ENCODE data around the gene GRAMD4.

The GRAMD4 gene

DNA sequence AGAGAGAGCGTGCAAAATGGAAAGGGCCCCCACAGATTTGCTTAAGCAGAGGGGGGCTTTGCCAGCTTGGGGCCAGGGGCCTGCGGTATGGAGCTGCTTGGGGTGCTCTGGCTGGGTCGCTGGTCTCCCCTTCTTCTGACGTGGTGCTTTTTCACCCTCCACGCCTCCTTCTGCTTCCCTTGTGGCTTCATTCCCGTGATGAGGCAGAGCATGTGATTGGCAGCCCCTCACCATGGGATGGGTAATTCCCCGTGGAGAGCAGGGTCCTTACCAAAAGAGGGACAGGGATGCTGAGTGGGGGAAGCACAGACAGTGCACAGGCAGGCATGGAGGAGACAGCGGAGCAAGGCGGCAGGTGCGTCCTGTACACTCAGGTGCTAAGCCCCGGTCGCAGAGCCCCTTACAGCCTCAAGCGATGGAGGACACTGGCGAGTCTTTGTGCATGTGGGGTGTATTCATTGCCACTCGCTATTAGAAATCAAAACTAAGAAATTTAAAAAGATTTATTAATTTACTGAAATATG, 19.9 kb upstream of the GRAMD4 start:
- H3K27me3 Mint-ChIP-seq (ENCODE audit: low read depth), result no peaks in the 10 kb centered on the region
- TF ChIP-seq, protein P1, sequence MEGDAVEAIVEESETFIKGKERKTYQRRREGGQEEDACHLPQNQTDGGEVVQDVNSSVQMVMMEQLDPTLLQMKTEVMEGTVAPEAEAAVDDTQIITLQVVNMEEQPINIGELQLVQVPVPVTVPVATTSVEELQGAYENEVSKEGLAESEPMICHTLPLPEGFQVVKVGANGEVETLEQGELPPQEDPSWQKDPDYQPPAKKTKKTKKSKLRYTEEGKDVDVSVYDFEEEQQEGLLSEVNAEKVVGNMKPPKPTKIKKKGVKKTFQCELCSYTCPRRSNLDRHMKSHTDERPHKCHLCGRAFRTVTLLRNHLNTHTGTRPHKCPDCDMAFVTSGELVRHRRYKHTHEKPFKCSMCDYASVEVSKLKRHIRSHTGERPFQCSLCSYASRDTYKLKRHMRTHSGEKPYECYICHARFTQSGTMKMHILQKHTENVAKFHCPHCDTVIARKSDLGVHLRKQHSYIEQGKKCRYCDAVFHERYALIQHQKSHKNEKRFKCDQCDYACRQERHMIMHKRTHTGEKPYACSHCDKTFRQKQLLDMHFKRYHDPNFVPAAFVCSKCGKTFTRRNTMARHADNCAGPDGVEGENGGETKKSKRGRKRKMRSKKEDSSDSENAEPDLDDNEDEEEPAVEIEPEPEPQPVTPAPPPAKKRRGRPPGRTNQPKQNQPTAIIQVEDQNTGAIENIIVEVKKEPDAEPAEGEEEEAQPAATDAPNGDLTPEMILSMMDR (IDR thresholded peaks at IDR 0.05; ENCODE audit: unreplicated experiment in 3 of 3), result no peak
- H3K36me3 Mint-ChIP-seq (ENCODE audit: low read depth), result peaks cover 5% of the 10 kb centered on the region
- H3K4me3 Mint-ChIP-seq, result no peak overlapping the region
- H3K27ac Mint-ChIP-seq, result no peak overlapping the region
- H3K4me1 Mint-ChIP-seq, result peaks cover 12% of the 10 kb centered on the region
- no peaks in the 10 kb centered on the region for H3K9me3 Mint-ChIP-seq

DNA sequence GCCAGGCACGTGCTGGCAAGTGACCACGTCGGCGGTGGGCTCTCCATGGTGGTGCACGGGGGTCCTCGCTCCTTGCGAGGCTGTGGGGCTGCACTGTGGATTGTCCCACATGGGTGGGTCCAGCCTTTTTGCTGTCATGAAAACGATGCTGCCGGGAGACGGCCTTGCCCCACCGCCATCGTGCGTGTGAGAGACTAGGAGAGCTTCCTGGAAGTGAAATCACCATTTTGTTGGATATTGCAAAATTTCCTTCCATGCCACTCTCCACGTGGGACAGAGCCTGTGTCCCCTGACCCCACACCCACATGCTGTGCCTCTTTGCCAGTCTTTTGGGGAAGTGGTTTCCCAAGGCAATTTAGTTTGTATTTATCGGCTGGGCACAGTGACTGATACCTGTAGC, 18.2 kb upstream of the GRAMD4 start:
- H3K9me3 Mint-ChIP-seq, result no peaks in the 10 kb centered on the region
- H3K27me3 Mint-ChIP-seq (ENCODE audit: low read depth), result no peaks in the 10 kb centered on the region
- TF ChIP-seq, protein P1 (IDR thresholded peaks at IDR 0.05; ENCODE audit: unreplicated experiment in 3 of 3), result no peak
- peaks cover 8% of the 10 kb centered on the region for H3K4me1 Mint-ChIP-seq
- no peak overlapping the region for H3K4me3 Mint-ChIP-seq
- no peak overlapping the region for H3K27ac Mint-ChIP-seq
- H3K36me3 Mint-ChIP-seq (ENCODE audit: low read depth), result peaks cover 5% of the 10 kb centered on the region

DNA sequence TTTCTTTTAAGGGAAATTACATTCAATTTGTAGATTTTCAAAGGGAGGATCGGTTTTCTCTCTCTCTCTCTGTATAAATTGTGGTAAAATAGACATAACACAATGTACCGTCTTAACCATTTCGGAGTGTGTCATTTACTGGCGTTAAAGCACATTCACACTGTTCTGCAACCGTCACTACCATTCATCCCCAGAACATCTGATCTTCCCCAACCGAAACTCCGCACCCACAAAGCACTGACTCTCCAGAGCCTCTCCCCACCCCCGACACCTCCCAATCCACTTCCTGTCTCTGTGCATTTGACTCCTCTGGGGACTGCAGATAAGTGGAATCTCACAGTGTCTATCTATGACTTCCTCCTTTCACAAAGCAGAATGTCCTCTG, 15.9 kb upstream of the GRAMD4 start:
- no peaks in the 10 kb centered on the region for H3K9me3 Mint-ChIP-seq

DNA sequence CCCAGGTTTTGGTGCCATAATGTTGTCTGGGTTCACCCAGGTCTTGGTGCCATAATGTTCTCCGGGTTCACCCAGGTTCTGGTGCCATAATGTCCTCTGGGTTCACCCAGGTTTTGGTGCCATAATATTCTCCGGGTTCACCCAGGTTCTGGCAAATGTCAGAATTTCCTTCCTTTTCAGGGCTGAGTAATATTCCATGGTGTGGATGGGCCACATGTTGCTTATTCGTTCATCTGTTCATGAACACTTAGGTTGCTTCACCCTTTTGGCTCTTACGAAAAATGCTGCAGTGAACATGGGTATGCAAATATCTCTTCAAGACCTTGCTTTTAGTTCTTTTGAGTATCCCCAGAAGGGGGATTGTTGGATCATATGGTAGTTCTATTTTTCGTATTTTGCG, 15.1 kb upstream of the GRAMD4 start:
- Mint-ChIP-seq H3K27ac (no peak overlapping the region), H3K4me1 (peaks cover 8% of the 10 kb centered on the region), H3K36me3 (ENCODE audit: low read depth) (peaks cover 5% of the 10 kb centered on the region), H3K4me3 (no peak overlapping the region), H3K9me3 (no peaks in the 10 kb centered on the region), H3K27me3 (ENCODE audit: low read depth) (no peaks in the 10 kb centered on the region)
- TF ChIP-seq, protein P1 (IDR thresholded peaks at IDR 0.05; ENCODE audit: unreplicated experiment in 3 of 3), result no peak

More for the DNA sequence above, 15.9 kb upstream of the GRAMD4 start:
- peak overlapping the region in 1 of 3 experiments; percentile 14 for H3K27ac Mint-ChIP-seq
- no peaks in the 10 kb centered on the region for H3K27me3 Mint-ChIP-seq (ENCODE audit: low read depth)
- TF ChIP-seq, protein P1 (IDR thresholded peaks at IDR 0.05; ENCODE audit: unreplicated experiment in 3 of 3), result no peak
- peaks cover 8% of the 10 kb centered on the region for H3K4me1 Mint-ChIP-seq
- H3K36me3 Mint-ChIP-seq (ENCODE audit: low read depth), result peaks cover 5% of the 10 kb centered on the region
- H3K4me3 Mint-ChIP-seq, result no peak overlapping the region

DNA sequence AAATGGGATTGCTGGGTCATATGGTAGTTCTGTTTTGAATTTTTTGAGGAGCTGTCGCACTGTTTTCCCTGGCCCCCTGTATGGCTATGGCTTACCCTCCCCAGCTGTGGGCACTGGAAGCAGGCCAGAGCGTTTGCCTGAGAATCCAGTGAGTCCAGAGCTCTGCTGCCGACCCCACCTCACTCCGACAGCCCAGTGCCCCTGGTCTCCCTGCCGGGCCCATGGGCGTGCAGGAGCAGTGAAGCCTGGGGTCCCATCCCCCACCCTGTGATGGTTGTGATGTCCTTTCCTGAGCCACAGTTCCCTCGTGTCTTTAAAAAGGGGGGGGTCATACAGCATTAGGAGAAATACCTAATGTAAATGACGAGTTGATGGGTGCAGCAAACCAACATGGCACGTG, 13.3 kb upstream of the GRAMD4 start:
- peaks cover 8% of the 10 kb centered on the region for H3K4me1 Mint-ChIP-seq
- no peak overlapping the region for H3K4me3 Mint-ChIP-seq
- H3K36me3 Mint-ChIP-seq (ENCODE audit: low read depth), result peaks cover 5% of the 10 kb centered on the region
- no peaks in the 10 kb centered on the region for H3K9me3 Mint-ChIP-seq
- peak overlapping the region in 1 of 3 experiments; percentile 60 for H3K27ac Mint-ChIP-seq
- TF ChIP-seq, protein P1 (IDR thresholded peaks at IDR 0.05; ENCODE audit: unreplicated experiment in 3 of 3), result no peak
- H3K27me3 Mint-ChIP-seq (ENCODE audit: low read depth), result no peaks in the 10 kb centered on the region

DNA sequence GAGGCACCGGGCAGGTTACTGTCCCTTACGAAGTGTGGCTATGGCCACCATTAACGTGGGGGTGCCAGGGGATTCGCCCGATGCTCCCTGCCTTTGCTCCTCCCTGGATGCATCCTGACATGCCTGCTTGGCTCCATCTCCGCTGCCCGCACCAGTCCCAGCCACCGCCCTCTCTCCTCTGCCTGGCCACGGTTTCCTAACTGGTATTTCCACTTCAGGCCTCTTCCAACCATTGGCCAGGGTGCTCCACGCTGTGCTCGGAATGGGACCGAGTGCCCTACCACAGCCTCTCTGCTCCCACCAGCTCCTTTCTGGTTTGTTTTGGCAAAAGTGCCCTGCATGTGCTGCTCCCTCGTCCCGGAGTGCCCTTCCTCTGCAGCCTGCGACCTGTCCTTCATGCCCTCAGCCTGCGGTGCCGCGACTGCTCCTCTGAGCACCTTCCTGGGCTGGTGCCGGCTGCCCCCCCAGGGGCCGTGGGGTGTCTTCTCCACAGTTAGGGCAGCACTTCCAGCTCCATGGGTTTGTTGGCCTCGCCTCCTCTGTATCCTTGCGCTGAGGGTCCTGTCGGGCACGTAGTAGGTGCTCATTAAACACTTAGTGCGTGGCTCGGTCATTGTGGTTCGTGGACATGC, 12.6 kb upstream of the GRAMD4 start:
- Mint-ChIP-seq H3K4me3 (no peak overlapping the region), H3K9me3 (no peaks in the 10 kb centered on the region), H3K27ac (no peak overlapping the region), H3K27me3 (ENCODE audit: low read depth) (no peaks in the 10 kb centered on the region), H3K4me1 (peaks cover 12% of the 10 kb centered on the region), H3K36me3 (ENCODE audit: low read depth) (peaks cover 5% of the 10 kb centered on the region)
- TF ChIP-seq, protein P1 (IDR thresholded peaks at IDR 0.05; ENCODE audit: unreplicated experiment in 3 of 3), result no peak

Measured in nephron (organoid).